Left ventricle myocardium inferior (tissue), 1 donor: ENCODE data around the gene TMEM9. TPM values are rescaled to one million over a fixed set of nuclear protein-coding genes. Genes with fewer than 3 reads are reported as not detected.

ENCODE experiments used
- DNase-seq: peaks from one replicate; pipeline ENCODE4 v3.0.0-alpha.2; 2020
- H3K27ac ChIP-seq: fragments of 200-600 bp; replicated peaks from 2 replicates; pipeline ENCODE4 v1.8.0; 2021
- H3K27me3 ChIP-seq: fragments of 200-600 bp; 2 replicates; pipeline ENCODE4 v1.8.0; 2021; ENCODE audit warnings: low read depth
- H3K36me3 ChIP-seq: fragments of 200-600 bp; 2 replicates; pipeline ENCODE4 v1.8.0; 2021
- H3K4me1 ChIP-seq: fragments of 200-600 bp; 2 replicates; pipeline ENCODE4 v1.8.0; 2021
- H3K4me3 ChIP-seq: fragments of 200-600 bp; 2 replicates; pipeline ENCODE4 v1.8.0; 2021; ENCODE audit warnings: mild to moderate bottlenecking, moderate library complexity
- H3K9me3 ChIP-seq: fragments of 200-600 bp; replicated peaks from 2 replicates; pipeline ENCODE4 v1.8.0; 2021
- CTCF ChIP-seq: fragments of 200-600 bp; IDR thresholded peaks from 2 replicates; pipeline ENCODE4 v1.8.0; 2021; ENCODE audit warnings: antibody characterized with exemption, mild to moderate bottlenecking, borderline replicate concordance
- intact Hi-C: fragments of 100-400 bp; cut with micrococcal nuclease; formaldehyde crosslinking; loops from one replicate; pipeline ENCODE4 v1.11.0; 2022
- total RNA-seq: library from RNA; stranded (reverse); fragmentation: NEBNext Ultra II Directional; extraction: Animal tissue kit (Norgen Biotek cat#: 25700); gene quantifications from one replicate; pipeline ENCODE4 v1.2.1, GENCODE V29; 2021
- donor health status: DM: no; HTN: yes; CAD: no; lungs with severe emphysema.

TMEM9 gene
- total RNA-seq, 1 donor from 2014 or later: 25.3 TPM

GRCh38 chr1:201134405-201134804 is 19.9 kb downstream of the TMEM9 start:
- H3K9me3 ChIP-seq: no peaks in the 10 kb centered on the region
- H3K4me3 ChIP-seq: no peak overlapping the region
- no peak overlapping the region for H3K27ac ChIP-seq
- no peak for DNase-seq
- H3K4me1 ChIP-seq: peaks cover 14% of the 10 kb centered on the region
- intact Hi-C loops: no loop called here
- TF ChIP-seq CTCF: no peak
- H3K36me3 ChIP-seq: peaks cover 27% of the 10 kb centered on the region
- no peaks in the 10 kb centered on the region for H3K27me3 ChIP-seq

GRCh38 chr1:201131398-201131797 is 22.9 kb downstream of the TMEM9 start:
- Histone ChIP-seq H3K4me3 (no peak overlapping the region), H3K9me3 (no peaks in the 10 kb centered on the region), H3K27ac (no peak overlapping the region), H3K36me3 (peaks cover 23% of the 10 kb centered on the region), H3K27me3 (peaks cover 13% of the 10 kb centered on the region), H3K4me1 (no peaks in the 10 kb centered on the region)
- TF ChIP-seq CTCF: no peak
- no peak for DNase-seq
- intact Hi-C loops: no loop called here

GRCh38 chr1:201128962-201129361 is 25.3 kb downstream of the TMEM9 start:
- Histone ChIP-seq H3K27me3 (peaks cover 30% of the 10 kb centered on the region), H3K36me3 (peaks cover 1% of the 10 kb centered on the region), H3K4me1 (no peaks in the 10 kb centered on the region), H3K9me3 (no peaks in the 10 kb centered on the region), H3K27ac (no peak overlapping the region), H3K4me3 (no peak overlapping the region)
- DNase-seq: no peak
- intact Hi-C loops: no loop called here
- TF ChIP-seq CTCF: no peak

GRCh38 chr1:201128476-201128875 is 25.8 kb downstream of the TMEM9 start:
- intact Hi-C loops: no loop called here
- no peaks in the 10 kb centered on the region for H3K4me1 ChIP-seq
- no peaks in the 10 kb centered on the region for H3K9me3 ChIP-seq
- TF ChIP-seq CTCF: no peak
- no peak overlapping the region for H3K27ac ChIP-seq
- no peak for DNase-seq
- H3K4me3 ChIP-seq: no peak overlapping the region
- H3K36me3 ChIP-seq: no peaks in the 10 kb centered on the region
- H3K27me3 ChIP-seq: peaks cover 34% of the 10 kb centered on the region

GRCh38 chr1:201127755-201128455 is 26.4 kb downstream of the TMEM9 start:
- no peaks in the 10 kb centered on the region for H3K36me3 ChIP-seq
- H3K27me3 ChIP-seq: peaks cover 38% of the 10 kb centered on the region
- DNase-seq: no peak
- no peaks in the 10 kb centered on the region for H3K9me3 ChIP-seq
- intact Hi-C loops: no loop called here
- H3K4me1 ChIP-seq: no peaks in the 10 kb centered on the region
- no peak overlapping the region for H3K4me3 ChIP-seq
- no peak overlapping the region for H3K27ac ChIP-seq
- no peak for TF ChIP-seq CTCF
